Measurements from ENCODE around the gene GRHPR. TPM values are rescaled to one million over a fixed set of nuclear protein-coding genes. Genes with fewer than 3 reads are reported as not detected.

GRHPR gene
- total RNA-seq, 1 donor = 133 TPM

- TF ChIP-seq, protein P1, sequence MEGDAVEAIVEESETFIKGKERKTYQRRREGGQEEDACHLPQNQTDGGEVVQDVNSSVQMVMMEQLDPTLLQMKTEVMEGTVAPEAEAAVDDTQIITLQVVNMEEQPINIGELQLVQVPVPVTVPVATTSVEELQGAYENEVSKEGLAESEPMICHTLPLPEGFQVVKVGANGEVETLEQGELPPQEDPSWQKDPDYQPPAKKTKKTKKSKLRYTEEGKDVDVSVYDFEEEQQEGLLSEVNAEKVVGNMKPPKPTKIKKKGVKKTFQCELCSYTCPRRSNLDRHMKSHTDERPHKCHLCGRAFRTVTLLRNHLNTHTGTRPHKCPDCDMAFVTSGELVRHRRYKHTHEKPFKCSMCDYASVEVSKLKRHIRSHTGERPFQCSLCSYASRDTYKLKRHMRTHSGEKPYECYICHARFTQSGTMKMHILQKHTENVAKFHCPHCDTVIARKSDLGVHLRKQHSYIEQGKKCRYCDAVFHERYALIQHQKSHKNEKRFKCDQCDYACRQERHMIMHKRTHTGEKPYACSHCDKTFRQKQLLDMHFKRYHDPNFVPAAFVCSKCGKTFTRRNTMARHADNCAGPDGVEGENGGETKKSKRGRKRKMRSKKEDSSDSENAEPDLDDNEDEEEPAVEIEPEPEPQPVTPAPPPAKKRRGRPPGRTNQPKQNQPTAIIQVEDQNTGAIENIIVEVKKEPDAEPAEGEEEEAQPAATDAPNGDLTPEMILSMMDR (IDR thresholded peaks at IDR 0.05; ENCODE audit: insufficient read depth, low read length) = no peak
- no peak for DNase-seq (ENCODE audit: low read depth)
- no peak overlapping the region for H3K4me3 ChIP-seq (ENCODE audit: low read depth, low read length)
Observed at GRCh38 chr9:37383876-37384746, 38.4 kb upstream of the GRHPR start.

GRCh38 chr9:37385286-37385685 is 37.2 kb upstream of the GRHPR start:
- H3K4me3 ChIP-seq (ENCODE audit: low read depth, low read length) = no peak overlapping the region
- TF ChIP-seq, protein P1 (IDR thresholded peaks at IDR 0.05; ENCODE audit: insufficient read depth, low read length) = no peak
- no peak for DNase-seq (ENCODE audit: low read depth)

GRCh38 chr9:37386988-37387387 is 35.5 kb upstream of the GRHPR start:
- DNase-seq (ENCODE audit: low read depth) = no peak
- no peak overlapping the region for H3K4me3 ChIP-seq (ENCODE audit: low read depth, low read length)
- TF ChIP-seq, protein P1 (IDR thresholded peaks at IDR 0.05; ENCODE audit: insufficient read depth, low read length) = no peak

- H3K4me3 ChIP-seq (ENCODE audit: low read depth, low read length) = no peak overlapping the region
- no peak for DNase-seq (ENCODE audit: low read depth)
- TF ChIP-seq, protein P1 (IDR thresholded peaks at IDR 0.05; ENCODE audit: insufficient read depth, low read length) = no peak
Observed at GRCh38 chr9:37390759-37391158, 31.7 kb upstream of the GRHPR start.

DNA sequence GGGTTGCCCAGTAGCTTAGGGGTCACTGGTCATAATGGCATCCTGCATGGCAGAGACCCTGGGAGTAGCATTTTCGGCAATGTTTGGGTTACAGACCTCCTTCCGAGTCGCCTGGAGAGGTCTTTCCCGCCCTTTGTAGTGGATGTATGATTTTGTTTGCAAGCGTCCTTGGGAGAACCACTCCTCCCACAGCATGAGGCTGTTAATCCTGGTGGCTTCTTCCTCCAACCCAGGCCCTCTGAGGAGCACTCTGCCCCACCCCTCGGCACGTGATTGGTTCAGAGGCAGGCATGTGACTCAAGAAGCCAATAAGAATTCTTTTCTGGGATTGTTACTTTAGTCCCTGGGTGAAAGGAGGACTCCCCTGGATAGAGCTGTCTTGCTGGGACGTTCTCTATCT is 30.2 kb upstream of the GRHPR start:
- no peak overlapping the region for H3K4me3 ChIP-seq (ENCODE audit: low read depth, low read length)
- TF ChIP-seq, protein P1 (IDR thresholded peaks at IDR 0.05; ENCODE audit: insufficient read depth, low read length) = no peak
- no peak for DNase-seq (ENCODE audit: low read depth)

DNA sequence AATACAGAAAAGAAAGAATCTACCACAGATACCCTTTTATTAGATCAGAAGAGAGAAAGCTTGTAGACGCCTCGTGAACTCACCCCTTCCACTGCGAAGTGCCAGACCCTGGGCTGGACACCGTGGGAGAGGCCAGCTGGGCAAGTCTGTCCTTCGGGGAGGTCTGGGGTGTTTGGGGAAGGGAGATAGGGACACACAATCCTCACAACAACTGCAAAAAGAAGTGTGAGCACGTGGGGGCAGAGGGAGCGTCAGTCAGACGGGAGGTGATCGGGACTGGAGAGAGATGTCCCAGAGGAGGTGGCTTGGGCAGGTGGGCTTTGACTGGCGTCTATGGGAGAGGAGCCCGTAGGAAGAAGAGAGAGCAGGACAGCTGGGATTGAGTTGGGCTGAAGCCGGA is 27.3 kb upstream of the GRHPR start:
- TF ChIP-seq, protein P1 (IDR thresholded peaks at IDR 0.05; ENCODE audit: insufficient read depth, low read length) = no peak
- no peak for DNase-seq (ENCODE audit: low read depth)

More for the DNA sequence above, 27.3 kb upstream of the GRHPR start:
- H3K4me3 ChIP-seq (ENCODE audit: low read depth, low read length) = no peak overlapping the region
